Iris pigment epithelial cell (primary cell): Measurements from ENCODE around the gene COL5A1.

ENCODE experiments used
- DNase-seq: peaks from one replicate; pipeline ENCODE4 v3.0.0-alpha.2; 2011; ENCODE audit warnings: low read depth

COL5A1 gene

DNA sequence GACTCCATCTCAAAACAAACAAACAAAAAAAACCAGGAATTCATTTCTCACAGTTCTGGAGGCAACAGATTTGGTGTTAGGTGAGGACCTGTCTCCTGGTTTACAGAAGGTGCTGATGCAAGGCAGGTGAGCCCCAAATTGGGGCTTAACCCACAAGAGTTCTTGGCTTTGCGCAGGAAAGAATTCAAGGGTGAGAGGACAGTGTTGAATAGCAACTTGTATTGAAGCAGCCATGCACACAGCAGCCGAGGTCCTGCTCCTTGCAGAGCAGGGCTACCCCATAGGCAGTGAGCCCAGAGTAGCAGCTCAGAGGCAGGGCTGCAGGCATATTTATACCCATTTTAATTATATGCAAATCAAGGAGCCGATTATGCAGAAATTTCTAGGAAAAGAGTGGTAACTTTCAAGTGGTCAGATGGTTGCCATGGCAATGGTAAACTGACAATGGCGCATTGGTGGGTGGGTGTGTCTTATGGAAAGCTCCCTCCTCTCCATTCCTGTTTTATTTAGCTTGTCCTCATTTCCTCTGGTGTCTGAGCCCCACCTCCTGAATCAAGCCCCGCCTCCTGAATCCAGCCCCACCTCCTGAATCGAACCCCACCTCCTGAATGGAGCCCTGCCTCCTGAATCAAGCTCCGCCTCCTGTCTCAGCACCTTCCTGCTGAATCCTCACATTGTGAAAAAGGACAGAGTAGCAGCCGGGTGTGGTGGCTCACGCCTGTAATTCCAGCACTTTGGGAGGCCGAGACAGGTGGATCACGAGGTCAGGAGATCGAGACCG is 34.5 kb upstream of the COL5A1 start:
- peak; percentile 33 for DNase-seq

DNA sequence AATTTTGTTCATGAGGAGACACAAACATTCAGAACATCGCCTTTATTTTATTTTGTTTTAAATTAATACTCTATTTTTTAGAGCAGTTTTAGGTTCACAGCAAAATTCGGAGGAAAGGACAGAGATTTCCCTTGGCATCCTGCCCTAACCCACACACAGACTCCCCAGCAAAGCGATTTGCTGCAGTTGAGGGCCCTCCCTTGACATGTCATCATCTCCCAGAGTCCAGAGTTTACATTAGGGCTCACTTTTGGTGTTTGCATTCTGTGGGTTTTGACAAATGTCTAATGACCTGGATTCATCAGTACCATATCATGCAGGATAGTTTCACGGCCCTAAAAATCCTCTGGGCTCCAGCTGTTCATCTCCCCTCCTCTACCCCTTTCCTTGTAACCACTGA is 33.6 kb upstream of the COL5A1 start:
- peak; percentile 59 for DNase-seq

DNA sequence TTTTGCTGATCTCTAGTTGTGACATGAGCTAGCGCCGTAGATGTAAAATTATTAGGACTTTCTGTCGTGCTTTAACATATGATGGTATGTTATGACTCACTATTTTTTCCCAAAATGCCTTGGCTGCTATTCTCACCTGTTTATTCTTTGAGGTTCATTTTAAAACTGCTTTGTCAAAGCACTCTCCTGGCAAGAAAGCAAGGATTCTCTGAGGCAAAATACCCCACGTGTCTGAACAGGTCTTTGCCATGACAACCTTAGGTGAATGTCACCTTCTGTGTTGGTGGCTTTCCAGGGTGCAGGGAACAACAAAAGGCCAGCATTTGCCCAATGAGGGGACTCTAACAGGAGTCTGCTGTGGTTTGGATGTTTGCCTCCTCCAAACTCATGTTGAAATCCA is 30.6 kb upstream of the COL5A1 start:
- no peak for DNase-seq

DNA sequence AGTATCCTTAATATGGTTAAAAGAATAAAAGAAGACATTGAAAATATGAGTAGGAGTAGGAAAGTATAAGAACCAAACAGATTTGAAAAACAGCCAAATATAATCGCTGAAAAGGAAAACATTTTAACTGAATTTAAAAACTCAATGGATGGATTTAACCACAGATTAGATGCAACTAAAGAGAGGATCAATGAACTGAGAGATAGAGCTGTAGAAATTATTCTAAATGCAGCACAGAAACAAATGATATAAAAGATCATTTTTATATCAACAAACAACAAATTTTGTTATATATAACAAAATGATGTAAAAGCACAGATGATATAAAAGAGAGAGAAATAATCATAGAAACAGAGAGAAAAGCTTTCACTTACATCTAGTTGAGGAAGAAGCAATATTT is 29.3 kb upstream of the COL5A1 start:
- no peak for DNase-seq

DNA sequence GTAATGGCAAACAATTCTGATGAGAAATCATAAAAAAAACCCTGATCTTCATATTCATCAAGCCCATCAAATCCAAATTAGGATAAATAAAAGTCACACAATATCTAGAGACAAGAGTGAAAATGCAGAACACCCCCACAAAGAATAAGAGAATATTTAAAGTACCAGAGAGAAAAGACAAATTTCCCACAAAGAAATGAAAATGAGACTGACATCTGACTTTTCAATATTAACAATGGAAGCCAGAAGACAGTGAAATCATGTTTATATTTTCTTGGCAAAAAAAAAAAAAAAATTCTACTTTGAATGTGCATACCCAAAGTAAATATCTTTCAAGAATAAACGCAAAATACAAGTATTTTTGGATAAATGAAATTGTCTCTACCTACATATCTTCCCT is 28.9 kb upstream of the COL5A1 start:
- no peak for DNase-seq

DNA sequence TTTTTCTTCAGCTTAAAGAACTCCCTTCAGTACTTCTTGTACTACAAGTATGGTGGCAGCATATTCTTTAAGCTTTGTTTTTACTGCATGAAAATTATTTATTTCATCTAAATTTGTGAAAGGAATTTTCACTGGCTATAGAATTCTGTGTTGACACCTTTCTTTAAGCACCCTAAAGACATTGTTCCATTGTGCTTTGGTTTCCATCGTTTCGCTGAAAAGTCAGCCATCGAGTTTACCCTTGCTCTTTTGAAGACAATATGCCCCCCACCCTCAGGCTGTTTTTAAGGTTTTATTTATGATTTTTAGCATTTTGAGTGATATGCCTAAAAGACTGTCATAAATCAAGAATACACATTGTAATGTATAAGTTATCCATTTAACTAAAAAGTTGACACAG is 27.3 kb upstream of the COL5A1 start:
- DNase-seq = no peak

DNA sequence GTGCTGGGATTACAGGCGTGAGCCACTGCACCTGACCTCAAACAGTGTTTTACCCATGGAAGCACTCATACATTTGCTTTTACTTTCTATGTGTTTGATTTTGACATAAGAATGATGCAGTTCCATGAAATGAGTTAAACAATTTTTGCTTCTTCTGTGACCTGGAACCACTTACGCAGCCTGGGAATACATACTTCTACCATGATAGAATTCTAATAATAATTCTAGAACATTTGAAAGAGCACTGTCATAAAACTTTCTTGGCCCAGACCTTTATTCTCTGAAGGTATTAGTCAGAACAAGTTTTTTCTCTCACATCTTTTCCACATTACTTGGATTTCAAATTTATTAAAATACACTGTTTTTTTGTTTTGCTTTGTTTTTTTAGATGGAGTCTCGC is 25.3 kb upstream of the COL5A1 start:
- no peak for DNase-seq

DNA sequence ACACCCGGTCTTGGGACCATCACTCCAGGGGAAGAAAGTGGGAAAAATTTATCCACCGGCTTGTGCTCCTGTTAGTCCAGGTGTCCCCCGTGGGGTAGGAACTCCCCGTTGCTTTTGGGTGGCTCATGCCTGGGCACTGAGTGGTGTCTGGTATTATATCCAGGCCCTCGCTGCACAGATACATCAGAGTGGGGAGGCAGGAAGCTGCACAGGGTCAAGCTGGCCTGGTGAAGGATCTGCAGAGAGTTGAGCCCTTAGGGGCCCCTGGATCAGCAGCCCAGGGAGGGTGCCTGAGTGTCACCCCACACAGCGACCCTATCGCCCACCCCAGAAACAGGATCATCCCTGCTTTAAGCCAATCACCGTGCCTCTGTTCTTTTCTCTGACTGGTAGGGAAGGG is 24.4 kb upstream of the COL5A1 start:
- no peak for DNase-seq

DNA sequence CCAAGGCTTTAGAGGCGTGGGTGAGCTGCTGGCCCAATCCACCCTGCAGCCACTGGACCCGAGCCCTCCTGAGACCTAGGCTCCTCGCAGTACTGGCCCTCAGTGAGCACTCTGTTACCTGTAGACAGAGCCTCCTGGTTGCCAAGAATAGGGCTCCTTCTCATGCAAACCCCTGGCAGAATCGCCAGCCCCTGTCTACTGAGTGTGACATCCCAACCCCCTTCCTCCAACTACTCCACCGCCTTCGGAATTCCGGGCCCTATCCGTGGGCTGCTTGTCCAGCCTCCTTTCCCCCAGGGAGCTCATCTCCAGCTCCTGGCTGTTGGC is 23.8 kb upstream of the COL5A1 start:
- no peak for DNase-seq

DNA sequence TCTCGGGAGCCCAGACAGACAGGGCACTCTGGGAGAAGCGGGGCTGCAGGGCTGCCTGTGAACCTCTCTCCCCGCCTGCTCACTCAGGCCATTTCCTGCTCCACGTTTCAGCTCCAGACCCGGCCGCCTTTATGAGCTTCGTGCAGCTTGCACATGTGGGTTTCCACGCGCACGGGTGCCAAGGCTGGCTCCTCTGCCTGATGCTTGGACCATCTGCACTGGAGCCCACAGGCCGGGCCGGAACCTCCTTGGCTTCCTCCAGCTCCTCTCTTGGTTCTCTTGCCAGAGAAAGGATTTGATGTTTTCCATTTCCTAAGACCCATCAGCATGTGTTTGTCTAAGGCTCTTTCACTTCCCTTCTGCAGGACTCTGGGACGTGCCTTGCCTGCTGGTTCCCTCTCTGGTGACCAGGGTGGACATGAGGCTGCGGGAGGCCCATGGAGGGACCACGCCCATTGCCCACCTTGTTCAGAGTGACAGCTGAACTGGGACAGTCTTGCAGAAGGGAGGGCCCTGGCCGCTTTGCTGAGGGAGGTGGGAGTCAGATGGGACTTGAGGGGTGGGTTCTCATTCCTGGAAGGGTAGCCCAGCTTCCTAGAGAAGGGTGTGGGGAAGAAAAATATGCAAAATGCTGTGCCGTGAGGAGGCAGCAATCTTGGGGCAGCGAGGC is 23.3 kb upstream of the COL5A1 start:
- no peak for DNase-seq

DNA sequence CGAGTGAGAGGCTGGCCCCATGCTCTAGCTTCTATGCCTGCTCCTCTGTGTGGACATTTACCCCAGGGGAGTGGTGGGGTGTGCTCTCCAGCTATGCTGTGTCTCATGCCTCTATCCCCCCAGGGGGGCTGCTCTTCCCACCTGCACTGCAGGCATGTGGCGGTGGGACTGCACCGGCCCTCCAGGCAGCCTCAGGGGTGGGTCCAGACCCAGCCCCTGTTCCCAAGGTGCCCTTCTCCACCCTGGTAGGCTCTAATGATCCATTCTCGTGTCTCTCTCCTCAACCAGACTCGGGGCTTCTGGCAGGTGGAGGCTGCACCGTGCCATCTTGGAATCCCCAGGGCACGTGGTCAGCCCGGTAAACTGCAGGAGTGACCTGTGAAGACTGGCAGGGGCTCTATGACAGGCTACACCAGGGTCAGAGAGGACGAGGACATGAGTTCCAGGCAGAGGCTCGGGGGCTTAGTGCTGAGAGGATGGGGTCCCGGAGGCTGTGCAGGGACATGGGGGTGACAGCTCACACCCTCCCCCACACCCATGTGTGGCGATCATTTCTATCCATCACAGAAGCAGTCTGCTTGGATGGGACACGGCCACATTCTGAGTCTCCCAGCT is 22.7 kb upstream of the COL5A1 start:
- no peak for DNase-seq

DNA sequence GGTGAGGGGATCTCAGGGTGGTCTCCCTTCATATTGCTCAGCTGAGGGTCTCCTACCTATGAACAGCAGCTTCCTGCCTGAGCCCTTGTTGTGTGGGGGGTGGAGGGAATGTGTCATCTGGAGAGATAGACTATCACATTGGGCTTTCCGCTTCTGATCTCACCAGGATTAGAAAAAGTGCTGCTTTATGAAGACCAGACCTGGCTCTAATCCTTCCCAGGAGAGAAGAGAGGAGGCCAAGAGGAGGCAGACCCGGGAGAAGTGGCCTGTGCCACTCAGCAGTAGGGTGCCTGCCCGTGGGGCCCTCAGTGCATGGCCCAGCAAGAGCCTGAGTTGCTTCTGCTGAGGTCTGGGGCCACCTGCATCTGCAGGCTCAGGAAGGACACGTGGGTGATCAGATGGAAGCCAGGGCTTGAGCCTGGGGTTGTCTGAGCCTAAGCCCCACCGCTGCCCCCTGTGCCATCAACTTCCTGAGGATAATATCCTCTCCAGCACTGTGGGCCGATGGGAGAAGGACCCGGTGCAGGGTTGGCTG is 22.1 kb upstream of the COL5A1 start:
- DNase-seq = no peak

DNA sequence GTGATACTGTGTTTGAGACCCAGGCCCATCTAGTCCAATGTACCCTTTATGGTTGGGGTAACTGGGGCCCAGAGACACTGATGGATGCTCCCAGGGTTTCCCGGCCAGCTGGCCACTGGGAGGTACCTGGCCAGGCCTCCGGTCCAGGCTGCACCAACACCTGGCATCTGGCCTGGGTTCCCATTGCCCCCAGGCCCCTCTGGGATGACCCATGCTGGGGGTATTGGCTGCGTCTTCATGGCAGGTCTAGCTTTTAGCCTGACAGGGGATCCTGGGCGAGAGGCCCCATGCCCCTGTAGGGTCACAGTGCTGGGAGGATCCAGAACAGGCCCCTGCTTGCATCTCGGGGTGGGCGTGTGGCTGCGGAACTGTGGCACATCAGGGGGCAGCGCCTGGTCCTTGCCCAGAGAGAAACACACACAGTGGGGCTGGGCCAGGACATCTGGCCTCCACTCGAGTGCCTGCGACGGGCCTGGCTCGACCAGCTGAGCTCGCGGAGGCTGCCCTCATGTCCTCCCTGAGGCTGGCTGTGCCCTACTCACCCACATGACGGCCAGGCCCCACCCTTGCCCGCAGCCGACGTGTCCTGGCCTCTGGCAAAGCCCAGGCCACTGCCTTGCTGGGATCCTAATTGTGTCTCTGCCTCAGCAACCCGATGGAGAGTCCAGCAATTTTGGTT is 21.5 kb upstream of the COL5A1 start:
- no peak for DNase-seq

DNA sequence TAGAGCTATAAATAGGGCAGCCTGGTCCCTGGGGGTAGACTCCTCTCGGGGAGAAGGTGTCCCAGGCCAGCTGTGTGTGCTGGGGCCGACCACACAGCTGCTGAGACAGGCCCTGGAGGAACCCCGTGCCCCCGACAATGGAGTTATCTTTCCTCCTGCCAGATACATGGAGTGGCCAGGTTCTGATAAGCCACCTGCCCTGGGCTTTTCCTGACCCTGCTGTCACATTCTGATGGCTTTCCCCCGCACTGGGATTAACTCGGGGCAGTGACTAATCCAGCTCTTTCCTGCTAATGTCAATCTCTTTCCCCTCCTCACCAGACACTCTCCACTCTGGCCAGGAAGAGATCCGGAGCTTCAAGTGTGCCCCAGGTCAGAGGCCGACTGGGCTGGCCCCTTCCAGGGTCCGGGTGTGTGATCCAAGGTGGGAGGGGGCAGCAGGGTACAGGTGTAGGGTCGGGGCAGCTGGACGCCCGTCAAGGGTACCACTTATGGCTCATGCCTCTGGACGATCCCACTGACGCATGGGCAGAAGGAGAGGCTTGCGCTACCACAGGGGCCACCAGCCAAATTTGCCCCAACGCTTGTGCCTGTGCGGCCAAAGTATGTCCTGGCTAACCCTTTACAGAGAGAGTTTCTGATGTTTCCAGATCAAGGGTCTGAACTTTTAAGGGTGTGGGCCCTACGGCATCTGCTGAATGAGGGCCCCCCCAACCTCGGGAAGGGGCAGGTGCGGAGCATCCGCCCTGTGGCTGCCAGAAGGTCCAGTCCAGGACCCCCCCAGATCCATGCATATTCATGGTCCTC is 20.6 kb upstream of the COL5A1 start:
- DNase-seq = no peak

DNA sequence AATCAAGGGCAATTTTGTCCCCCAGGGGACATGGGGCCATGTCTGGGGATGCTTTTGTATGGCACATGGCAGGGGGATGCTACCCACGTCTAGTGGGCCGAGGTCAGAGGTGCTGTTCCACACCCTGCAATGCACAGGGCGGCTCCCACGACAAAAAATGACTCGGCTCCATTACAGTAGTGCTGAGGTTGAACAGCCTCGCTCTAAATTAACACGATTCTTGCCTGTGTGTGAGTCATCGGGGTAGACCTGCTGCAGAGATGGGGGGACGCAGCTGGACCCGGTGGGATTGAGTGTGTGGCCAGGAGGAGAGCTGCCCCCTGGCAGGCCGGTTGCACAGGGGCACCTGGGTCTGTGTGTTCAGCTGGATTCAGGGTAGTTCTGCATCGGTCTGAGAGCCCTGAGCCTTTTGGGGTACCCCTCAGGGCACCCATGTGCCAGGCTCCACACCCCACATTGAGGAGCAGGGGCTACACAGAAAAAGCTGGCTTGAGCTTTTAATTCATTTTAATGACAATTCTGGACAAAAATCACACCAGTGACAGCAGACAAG is 20.0 kb upstream of the COL5A1 start:
- DNase-seq = no peak

DNA sequence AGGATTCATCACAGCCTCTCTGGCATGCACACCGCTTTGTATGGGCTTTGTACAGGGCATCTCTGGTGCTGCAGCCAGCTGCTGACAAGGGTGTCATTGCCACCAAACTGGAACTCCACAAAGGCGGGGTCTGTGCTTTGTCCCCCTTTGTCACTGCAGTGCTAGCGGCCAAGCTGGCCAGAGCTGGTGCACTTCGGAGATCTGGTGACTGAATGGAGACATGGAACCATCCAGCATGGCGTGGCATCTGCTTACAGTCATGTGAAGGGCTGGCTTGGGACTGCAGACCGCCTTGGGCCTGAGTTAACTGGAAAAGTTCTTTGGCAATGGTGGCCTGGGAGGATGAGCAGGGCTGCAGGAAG is 18.7 kb upstream of the COL5A1 start:
- DNase-seq = no peak

DNA sequence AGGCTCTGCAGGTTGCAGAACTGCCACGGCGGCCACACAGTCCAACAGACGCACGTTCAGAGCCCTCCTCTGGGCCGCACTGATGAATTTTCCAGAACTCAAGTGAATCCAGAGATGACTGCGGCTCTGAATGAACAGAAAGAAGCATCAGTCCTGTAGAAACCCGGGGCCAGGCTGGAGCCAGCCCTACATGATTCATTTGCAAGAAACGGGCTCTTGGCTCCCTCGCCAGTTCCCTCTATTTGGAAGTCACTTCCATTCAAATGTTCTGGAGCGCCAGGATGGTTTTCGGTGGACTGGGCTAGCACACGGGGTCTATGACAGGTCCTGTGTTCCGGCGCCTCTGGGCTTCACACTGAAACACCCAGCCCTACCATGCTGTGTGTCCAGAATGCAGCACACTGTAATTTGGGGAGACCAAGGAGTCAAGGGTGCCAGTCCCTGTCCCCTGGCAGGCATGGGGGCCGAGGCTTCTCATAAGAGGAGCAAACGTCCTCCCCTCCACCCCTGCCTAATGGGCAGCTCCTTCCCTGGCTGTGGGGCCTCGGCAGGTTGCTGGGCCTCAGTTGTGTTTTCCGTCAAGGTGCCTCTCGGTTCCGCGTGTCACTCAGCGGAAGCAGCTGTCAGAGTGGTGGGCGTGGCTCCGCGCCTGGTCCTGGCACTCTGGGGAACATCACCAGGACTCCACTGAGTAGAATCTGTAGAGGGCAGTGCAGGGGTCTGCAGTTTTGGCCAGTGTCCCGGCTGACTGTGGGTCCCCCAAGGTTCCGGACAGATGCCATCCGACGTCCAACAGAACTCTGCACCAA is 18.1 kb upstream of the COL5A1 start:
- no peak for DNase-seq

DNA sequence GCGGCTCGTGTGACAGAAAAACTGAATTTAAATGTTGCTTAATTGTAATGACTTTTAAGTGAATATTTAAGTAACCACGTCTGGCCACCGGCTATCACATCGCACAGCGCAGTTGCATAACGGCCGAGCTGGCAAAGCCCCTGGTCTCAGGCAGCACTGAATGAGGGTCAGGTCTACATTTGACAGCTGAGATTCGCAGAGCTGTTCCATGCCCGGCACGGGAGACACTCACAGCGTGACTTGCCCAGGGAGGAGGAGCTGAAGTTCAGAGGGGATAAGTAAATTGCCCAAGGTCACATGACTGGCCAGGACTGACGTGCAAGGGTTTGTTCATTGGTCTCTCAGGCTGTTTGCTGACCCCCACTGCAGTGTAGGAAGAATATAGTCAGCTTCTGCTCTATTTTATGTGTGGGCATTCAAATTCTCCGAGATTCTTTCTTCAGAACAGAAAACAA is 17.4 kb upstream of the COL5A1 start:
- no peak for DNase-seq

DNA sequence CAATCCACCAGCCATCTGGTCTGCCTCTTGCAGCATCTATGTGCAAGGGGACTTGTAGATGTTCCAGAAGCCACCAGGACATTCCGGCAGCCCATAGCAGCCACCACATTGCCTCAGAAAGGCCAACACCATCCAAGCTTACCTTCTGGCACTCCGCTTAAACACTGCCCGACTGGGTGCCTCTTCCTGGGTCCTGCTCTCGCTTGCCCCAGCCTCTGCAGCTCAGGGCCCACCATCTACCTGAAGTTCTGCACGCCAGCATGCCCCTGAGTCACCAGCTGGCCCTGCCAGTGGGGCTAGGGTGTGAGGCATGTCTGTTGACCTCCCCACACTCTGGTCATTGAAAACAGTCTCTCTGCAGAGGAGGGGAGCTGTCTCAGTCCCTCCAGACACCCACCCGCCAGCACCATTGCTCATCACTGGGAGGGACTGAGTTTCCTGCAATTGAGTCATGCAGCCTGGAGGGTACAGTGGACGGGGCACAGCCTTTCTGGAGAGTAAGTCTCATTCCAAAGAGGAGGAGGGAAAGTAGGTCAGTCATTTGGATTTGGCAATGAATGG is 16.9 kb upstream of the COL5A1 start:
- peak; percentile 86 for DNase-seq

DNA sequence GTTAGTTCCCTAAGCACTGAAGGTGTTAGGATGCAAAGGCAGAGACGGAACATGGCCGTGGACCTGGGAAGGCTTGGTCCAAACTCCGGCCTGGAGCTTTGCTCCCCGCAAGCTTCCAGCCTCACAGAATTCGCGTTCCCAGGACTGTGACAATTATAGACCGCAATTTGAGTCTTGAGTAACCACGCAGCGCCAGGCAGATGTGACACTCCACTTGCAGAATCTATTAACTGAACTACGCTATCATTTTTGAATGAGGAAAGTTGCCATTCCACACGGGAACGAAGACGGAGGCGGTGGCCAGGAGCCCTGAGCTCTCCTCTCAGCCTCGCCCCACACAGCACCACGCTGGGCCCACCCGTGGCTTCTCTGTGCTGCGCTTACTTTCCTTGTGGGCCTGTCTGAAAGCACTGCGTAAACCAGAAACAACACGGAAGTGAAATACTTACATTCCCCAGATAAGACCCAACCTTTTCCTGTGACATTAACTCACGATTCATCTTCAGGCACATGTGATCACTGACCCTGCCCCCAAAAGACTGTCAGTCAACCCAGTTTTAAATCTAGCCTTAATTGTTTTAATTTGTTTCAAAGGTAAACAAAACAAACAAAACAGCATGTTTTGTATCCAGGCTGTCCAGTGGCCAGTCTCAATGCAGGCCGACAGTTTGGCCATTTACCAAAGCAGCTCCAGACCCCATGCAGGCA is 16.1 kb upstream of the COL5A1 start:
- peak; percentile 83 for DNase-seq
